COLO668 (cell line): ENCODE measurements around the gene GOLGA3.
"Not testable (repeated sequence)": the region's sequence is repeated elsewhere in the genome, so short reads cannot be mapped to it uniquely, and the experiment has no call there.

ENCODE experiments used
- DNase-seq: peaks from one replicate; lab custom pipeline; 2025; ENCODE audit not compliant: unreplicated experiment; lab: John Stamatoyannopoulos, UW

GOLGA3 gene

GRCh38 chr12:132754160-132754932 lies 74.3 kb downstream of the GOLGA3 start:
- no peak for DNase-seq

- DNase-seq: not testable (repeated sequence)
Observed at GRCh38 chr12:132753670-132754069, 75.0 kb downstream of the GOLGA3 start.

- DNase-seq: no peak
Observed at GRCh38 chr12:132748319-132748718, 80.3 kb downstream of the GOLGA3 start.

GRCh38 chr12:132747896-132748295 lies 80.8 kb downstream of the GOLGA3 start:
- no peak for DNase-seq

GRCh38 chr12:132747395-132747794 lies 81.3 kb downstream of the GOLGA3 start:
- DNase-seq: no peak

GRCh38 chr12:132746613-132747012 lies 82.1 kb downstream of the GOLGA3 start:
- no peak for DNase-seq

GRCh38 chr12:132743831-132744230 lies 84.8 kb downstream of the GOLGA3 start:
- no peak for DNase-seq

- DNase-seq: no peak
Observed at GRCh38 chr12:132741620-132742019, 87.0 kb downstream of the GOLGA3 start.

- no peak for DNase-seq
Observed at GRCh38 chr12:132740652-132741051, 88.0 kb downstream of the GOLGA3 start.

- DNase-seq: no peak
Observed at GRCh38 chr12:132740313-132740646, 88.4 kb downstream of the GOLGA3 start.

- no peak for DNase-seq
Observed at GRCh38 chr12:132739600-132740312, 88.9 kb downstream of the GOLGA3 start.

- DNase-seq: no peak
Observed at GRCh38 chr12:132736913-132737312, 91.8 kb downstream of the GOLGA3 start.

GRCh38 chr12:132736378-132736777 lies 92.3 kb downstream of the GOLGA3 start:
- no peak for DNase-seq

- no peak for DNase-seq
Observed at GRCh38 chr12:132735496-132735895, 93.2 kb downstream of the GOLGA3 start.

- no peak for DNase-seq
Observed at GRCh38 chr12:132734206-132734605, 94.5 kb downstream of the GOLGA3 start.

GRCh38 chr12:132731574-132731973 lies 97.1 kb downstream of the GOLGA3 start:
- no peak for DNase-seq

GRCh38 chr12:132730353-132730752 lies 98.3 kb downstream of the GOLGA3 start:
- DNase-seq: no peak

- no peak for DNase-seq
Observed at GRCh38 chr12:132729541-132730320, 98.9 kb downstream of the GOLGA3 start.

- no peak for DNase-seq
Observed at GRCh38 chr12:132728502-132728901, 100.2 kb downstream of the GOLGA3 start.

- DNase-seq: no peak
Observed at GRCh38 chr12:132727091-132727794, 101.4 kb downstream of the GOLGA3 start.

- no peak for DNase-seq
Observed at GRCh38 chr12:132726386-132726785, 102.3 kb downstream of the GOLGA3 start.
